GM23248 (cell line): ENCODE results near the gene IDH3B.

Experiments used
- EZH2 ChIP-seq: fragments of 200-600 bp; sonication (generic); IDR thresholded peaks from 2 replicates; pipeline ENCODE4 v1.6.1; 2018; ENCODE audit warnings: antibody characterized with exemption, mild to moderate bottlenecking; ENCODE audit not compliant: insufficient read depth, poor library complexity, severe bottlenecking
- EZH2phosphoT487 ChIP-seq: fragments of 200-600 bp; sonication (generic); IDR thresholded peaks from 2 replicates; pipeline ENCODE4 v1.6.1; 2018; ENCODE audit warnings: antibody characterized with exemption, moderate library complexity, mild to moderate bottlenecking, low read depth; ENCODE audit not compliant: insufficient read depth

- TF ChIP-seq EZH2phosphoT487 (no peak), EZH2 (no peak)
Observed at GRCh38 chr20:2663887-2664719, at the start of gene IDH3B.
